Measurements from ENCODE around the gene DPT.
"Not testable (repeated sequence)": the region's sequence is repeated elsewhere in the genome, so short reads cannot be mapped to it uniquely, and the experiment has no call there.

DPT gene

DNA sequence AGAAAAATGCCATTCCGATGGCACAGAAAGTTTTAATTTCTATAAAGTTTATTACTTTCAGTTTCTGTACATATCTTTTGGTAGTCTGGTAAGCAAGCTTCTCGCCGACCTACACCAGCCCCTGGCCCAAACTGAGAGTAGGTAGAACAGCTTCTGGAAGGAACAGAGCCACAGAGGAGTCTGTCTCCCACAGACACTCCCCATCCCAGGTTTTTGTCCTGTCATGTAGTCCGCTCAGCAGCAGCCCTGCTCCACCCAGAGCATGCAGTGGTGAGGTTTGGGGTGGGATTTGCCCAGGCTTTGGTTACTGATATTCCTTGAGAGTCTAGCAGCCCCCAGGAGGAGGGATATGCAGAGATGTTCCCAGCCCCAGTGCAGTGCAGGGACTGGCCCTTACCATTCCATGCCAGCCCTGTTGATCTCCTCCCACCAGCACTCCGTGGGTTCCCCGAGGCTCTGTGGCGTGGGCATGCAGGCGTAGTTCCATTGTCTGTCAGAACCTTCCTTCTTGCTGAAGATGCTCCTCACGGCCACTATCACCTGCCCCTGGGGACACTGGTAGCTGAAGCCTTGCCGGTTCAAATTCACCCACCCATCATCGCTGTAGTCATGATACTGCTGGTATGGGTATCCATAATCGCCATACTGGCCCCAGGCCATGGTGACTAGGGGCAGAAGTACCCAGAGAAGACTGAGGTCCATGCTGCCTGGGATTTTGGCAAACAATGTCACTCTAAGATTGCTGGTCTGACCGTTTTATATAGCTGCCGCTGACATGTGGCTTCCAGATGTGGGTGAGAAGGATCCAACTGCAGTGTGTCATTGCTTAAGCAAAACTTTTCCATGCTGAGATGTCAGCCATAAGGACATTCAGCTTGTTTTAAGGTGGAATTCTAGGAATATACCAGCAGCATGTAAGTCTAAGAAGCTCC is at the start of gene DPT:
DPT (minus strand) TSS at position 734 of the 932 bp plus-strand sequence; CDS start at position 702, 32 bp downstream.
- DNase-seq, result no peak

DNA sequence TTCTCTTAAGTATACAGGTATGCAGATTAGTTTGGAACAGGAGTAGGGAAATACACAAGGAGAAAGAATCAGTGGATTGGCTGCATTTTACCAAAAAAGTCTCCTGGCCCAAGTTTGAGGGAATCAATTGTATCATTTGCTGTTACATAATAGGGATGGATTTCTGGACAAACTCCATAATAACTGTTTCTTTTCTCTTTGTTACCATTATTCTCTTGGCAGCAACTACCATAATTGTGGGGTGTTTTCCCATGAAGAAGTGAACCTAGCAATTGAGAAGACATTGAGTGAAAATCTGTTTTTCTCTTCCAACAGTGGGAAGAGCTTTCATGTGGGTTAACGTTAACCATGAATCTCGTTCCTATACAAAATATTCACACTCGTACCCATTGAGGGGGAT is 46.4 kb upstream of the DPT start:
- DNase-seq, result no peak

- DNase-seq, result no peak
Observed at GRCh38 chr1:168774241-168774640, 45.2 kb upstream of the DPT start.

GRCh38 chr1:168772428-168773060 is 43.5 kb upstream of the DPT start:
- DNase-seq, result no peak

- DNase-seq, result no peak
Observed at GRCh38 chr1:168771104-168771630, 42.2 kb upstream of the DPT start.

GRCh38 chr1:168769893-168770292 is 40.9 kb upstream of the DPT start:
- not testable (repeated sequence) for DNase-seq

DNA sequence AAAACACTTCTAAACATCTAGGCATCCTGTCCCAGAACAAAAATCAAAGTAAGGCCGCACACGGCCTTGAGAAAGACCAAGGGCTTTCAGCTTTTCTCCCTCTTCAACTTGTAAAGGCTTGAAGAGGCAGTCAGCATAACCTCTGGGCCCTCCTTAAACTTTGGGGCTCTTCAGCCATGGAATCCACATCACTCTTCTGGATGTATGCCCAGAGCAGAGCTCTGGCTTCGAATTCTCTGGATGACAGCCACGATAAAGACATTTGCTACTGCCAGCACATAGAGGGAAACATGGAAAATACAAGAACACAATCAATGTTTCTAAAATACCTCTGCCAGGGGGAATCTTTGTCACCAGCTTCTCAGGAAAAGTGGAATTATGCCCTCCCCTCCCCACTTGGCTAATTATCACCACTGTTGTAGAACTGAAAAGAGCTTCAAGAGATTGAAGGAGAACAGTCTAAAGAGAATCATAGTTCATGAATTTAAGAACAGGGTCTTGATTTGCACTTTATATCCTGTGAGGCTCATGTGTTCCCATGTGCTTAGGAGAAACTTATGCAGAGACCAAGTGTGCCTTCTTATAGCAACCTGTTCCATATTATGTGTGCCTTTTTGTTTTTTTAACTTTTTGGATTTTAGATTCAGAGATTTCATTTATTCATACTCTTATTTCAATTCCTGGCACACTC is 39.0 kb upstream of the DPT start:
- DNase-seq, result no peak

GRCh38 chr1:168766568-168766967 is 37.6 kb upstream of the DPT start:
- DNase-seq, result no peak

- DNase-seq, result no peak
Observed at GRCh38 chr1:168763031-168763430, 34.0 kb upstream of the DPT start.

DNA sequence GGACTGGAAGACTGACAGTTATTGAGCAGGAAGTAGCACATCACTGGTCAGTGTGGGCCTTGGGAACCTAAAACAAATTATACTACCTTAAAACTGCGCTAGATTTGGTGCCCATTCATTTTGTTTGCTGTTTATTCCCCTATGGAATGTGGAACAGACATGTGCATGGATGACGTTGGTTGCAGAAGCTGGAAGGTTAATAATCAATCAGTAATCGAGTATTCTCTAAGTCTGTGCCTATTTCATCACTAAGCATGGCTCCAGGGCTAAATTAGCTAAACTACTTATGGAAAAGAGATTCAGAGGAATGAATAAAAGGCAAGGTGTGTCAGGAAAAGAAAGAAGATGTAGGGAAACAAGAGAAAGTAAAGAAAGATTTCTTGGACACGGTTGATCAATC is 33.5 kb upstream of the DPT start:
- no peak for DNase-seq

DNA sequence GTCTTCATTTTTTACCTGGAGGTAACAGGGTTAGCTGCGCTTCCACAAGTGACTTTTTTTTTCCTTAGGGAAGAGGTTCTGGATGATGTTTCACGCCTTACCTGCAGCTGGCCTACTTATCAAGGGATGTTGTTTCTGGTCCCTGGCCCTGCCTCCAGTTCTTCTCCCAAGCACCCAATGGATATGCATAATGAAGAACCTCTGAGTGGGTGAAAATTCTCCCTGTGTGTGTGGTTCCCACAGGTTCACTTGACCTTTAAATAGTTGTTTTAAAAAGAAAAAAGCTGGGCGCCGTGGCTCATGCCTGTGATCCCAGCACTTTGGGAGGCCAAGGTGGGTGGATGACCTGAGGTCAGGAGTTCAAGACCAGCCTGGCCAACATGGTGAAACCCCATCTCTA is 31.8 kb upstream of the DPT start:
- DNase-seq, result no peak

- no peak for DNase-seq
Observed at GRCh38 chr1:168760241-168760640, 31.2 kb upstream of the DPT start.

- no peak for DNase-seq
Observed at GRCh38 chr1:168759077-168759476, 30.1 kb upstream of the DPT start.

DNA sequence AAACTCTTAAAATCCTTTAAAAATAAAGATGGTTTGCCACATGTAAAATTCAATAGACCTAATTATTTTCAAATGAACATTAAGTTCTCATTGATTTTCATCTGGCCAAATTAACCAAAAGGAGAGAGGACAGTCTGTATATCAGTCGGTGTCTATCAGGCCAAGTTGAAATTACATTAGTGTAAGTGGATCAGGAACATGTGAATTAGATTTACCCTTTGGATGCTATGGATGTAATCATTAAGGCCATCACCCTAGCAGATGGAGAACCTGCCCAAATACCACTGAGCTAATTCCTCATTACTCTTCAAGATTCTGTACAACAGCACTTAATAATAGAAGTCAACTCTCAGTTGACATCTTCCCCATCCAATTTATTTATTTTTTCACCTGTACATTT is 29.5 kb upstream of the DPT start:
- DNase-seq, result no peak

DNA sequence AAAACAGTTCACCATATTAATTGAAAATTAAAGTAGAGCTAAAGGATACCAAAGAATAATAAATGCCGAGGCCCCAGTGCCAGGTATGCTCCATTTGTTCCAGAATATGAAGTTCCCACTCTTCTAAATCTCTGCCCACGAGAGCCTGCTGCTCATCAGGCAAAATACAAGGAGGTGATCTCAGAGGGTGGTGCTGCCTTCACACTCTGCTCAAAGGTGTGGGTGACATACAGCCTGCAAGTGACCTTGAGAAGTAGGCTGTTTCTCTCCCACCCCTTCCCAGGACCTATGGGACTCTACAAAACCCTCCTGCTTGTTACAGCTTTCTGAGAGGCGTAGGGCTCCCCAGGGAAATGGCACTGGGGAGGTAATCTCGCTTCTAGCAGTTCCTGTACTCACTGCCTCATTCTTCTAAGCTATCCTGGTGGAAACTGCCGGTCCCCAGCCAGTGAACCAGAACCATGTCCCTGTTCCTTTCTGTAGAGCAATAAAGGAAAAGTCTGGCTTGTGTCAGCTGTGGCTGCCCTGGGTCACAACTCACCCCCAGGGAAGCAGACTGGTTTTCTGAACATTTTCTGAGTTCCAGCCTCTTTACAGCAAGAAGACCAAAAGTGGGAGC is 26.9 kb upstream of the DPT start:
- no peak for DNase-seq

DNA sequence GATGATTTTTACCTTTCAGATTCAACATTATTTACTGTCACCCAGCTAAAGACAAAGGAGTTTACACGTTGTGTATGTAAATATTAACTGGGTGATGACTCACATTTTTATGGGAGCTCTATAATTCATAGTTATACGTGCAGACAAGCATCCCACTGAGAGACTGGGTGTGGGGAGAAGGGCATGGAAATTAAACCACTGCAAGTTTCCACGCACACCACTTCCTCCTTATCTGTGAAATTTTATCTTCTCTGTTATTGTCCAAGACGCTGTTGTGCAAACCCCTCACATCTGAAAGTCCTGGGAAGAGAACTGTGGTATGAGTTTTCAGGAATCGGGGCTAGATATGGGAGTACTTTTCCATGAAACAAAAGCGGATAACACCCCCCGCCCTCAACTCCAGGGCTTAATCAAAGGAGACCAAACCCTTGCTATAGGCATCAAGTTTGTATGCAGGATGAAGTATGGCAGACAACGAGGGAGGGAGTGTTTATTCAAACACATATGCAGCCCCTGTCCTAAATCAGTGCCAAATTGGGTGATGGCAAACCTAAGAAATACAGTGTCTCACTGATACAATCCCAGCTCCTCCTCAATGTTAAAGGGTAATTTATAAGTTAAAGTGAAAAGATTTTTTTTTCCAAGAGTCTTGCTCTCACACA is 23.3 kb upstream of the DPT start:
- DNase-seq, result no peak

DNA sequence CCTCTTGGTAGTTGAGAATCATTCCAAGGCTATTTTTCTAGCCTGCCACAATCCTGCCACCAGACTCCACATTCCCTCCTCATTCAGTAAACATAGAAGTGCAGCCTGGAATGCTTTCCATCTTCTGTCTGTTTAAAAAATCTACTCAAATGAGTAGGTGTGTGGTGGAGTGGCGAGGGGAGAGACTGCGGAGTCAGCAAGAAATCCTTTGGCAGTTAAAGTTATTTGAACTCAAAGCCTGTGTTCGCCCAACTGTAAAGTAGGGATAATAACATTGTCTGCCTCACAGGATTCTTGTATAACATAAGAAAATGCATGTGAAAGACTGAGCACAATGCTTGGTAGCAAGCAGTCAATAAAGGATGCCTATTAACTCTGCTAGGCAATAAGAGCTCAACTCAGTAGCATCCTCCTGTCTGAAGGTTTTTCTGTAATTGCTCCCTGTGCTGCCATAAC is 22.2 kb upstream of the DPT start:
- DNase-seq, result no peak

DNA sequence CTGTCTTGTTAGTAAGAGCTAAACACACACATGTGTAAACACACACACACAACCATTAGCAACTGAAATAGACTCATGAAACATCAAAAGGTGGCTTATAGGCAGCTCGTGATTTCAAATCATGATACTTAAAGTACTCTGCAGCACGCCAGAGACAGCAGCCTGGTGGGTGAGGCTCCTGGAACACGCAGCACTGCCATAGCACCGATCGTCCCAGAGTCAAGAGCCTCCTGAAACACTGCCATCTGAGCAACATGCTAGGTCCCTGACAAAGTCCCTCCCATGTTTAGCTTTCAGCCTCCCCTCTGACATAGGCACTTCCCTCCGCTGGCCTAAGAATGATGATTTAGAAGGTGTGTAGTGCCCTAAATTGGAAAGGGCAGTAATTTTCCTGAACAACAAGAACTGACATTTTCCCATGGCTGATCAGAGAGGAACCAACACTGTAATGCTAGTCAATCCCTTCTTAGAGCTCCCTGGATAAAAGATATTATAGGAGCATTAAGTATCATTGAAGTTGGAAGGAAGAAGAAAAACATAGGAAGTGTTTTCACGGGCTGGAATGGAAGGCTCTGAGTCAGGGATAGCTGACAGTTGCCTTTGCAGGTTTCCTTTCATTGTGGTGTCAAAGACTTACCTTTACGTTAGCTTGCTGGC is 14.1 kb upstream of the DPT start:
- no peak for DNase-seq

- DNase-seq, result no peak
Observed at GRCh38 chr1:168742386-168742785, 13.4 kb upstream of the DPT start.

DNA sequence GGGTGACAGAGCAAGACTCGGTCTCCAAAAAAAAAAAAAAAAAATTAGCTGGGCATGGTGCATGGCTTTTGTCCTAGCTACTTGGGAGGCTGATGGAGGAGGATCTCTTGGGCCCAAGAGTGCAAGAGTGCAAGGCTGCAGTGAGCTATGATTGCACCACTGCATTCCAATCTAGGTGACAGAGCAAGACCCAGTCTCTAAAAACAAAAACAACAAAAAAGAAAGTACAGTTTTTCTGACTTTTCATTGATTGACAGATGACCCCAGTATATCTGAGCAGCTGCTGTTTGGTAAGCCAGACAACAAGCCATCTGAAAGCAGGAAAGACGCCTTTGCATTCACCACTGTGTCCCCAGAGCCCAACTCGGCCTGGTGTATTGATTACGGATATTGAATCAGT is 10.9 kb upstream of the DPT start:
- no peak for DNase-seq

DNA sequence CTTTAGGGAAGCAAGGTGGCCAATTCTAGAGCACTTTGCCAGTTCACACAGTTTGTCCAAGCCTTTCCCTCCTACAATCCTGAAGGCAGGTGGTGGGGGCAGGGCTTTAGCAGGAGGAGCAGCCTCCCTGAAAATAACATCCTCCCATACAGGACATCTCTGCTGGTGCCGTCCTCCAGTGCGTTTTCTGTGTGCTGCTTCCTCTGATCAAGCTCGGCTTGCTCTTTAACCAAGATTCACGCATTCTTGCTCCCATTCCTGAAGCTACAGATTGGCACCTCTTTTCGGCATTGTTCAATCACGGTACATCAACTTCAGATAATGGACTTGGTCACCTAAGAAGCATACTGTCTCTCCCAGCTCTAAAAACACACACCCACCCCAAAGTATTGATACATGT is 7.5 kb upstream of the DPT start:
- no peak for DNase-seq

GRCh38 chr1:168735974-168736373 is 7.0 kb upstream of the DPT start:
- no peak for DNase-seq

Data from activated CD4-positive, alpha-beta T cell treated with anti-CD3 and anti-CD28 coated beads, Interleukin-2, amount 50 U/mL, for 1 hour (primary cell).